NCI-H2081 treated with DMSO at 0.1 percent for 48 hours (cell line): Measurements from ENCODE around the gene RUBCNL.

ENCODE experiments used
- DNase-seq: peaks from one replicate; lab custom pipeline; 2025; lab: John Stamatoyannopoulos, UW

The RUBCNL gene

GRCh38 chr13:46340631-46341111, 46.4 kb downstream of the RUBCNL start:
- DNase-seq: no peak

- no peak for DNase-seq
Observed at GRCh38 chr13:46340011-46340410, 47.0 kb downstream of the RUBCNL start.

GRCh38 chr13:46339035-46339666, 47.9 kb downstream of the RUBCNL start:
- DNase-seq: no peak

DNA sequence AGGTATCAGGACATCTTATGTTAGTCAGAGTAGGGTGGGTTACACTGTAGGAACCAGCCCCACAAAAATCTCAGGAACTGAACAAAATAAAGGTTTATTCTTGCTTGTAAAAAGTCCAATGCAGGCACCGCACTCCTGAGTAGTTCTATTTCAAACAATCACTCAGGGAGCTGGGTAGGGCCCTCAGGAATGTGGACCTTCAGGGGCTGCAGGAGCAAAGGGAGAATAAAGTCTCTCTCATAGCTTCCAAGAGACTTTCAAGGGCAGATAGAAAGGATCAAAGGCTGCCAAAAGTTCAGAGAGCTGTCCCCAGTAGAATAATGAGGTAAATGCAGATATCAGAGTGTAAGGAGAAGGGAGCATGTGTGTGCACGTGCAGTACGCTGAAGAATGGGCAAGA, 49.4 kb downstream of the RUBCNL start:
- DNase-seq: no peak

GRCh38 chr13:46334035-46334822, 52.8 kb downstream of the RUBCNL start:
- no peak for DNase-seq

DNA sequence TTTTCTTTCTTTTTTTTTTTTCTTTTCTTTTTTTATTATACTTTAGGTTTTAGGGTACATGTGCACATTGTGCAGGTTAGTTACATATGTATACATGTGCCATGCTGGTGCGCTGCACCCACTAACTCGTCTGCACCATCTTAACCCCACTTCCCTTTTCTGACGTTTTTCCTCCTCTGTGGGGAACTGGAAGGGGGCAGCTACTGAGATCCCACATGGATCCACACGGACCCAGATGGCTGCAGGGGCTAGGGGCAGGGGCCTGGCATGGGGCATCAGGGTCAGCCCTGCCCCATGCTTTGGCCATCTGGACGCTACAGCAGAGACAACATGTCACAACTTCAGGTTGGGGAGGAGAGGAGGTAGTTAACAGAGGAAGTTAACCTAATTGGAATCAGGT, 54.3 kb downstream of the RUBCNL start:
- no peak for DNase-seq

DNA sequence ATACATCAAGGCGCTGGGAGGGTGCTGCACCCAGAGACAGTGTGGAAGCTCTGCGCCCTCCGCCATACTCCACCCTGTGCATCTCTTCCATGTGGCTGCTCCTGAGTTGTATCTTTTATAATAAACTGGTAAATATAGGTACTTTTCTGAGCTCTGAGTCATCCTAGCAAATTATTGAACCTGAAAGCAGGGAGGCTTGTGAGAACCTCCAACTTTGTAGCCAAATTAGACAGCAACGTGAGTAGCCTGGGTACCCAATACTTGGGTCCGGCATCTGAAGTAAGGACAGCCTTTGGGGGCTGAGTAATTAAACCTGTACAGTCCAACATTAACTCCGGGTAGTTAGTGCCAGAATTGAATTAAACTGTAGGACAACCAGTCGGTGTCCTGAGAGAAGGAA, 57.4 kb downstream of the RUBCNL start:
- DNase-seq: no peak

DNA sequence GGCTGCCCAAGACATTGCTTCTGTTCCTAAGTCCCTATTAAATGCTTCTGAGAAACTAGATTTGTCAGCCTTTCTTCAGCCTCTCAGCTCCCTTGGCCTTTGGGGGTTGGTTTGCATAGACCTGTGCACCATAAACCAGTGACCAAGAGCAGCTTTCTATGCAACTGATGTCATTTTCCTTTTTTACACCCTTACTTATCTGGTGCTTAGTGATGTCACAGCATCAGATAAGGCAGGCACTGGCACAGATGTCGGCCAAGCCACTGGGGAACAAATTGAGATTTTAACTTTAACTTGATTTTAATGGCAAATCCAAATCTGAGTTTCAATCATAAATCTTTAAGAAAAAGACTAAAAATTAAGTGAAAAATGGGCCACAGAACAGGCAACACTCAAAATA, 59.8 kb downstream of the RUBCNL start:
- DNase-seq: no peak

DNA sequence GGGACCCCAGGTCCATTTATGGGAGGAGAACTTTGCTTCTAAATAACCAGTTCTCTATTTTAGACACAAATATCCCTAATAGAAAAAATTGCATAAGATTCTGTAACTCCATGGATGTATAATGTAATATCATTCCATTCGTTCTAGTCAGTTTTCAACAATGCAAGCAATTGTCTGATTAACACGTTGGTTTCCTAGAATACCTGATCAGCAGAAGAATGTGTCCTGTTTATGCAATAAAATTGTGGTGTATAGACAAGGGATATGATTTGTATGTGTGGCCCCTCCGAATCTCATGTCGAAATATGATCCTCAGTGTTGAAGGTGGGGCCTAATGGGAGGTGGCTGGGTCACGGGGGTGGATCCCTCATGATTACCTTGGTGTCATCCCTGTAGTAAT, 62.1 kb downstream of the RUBCNL start:
- no peak for DNase-seq

DNA sequence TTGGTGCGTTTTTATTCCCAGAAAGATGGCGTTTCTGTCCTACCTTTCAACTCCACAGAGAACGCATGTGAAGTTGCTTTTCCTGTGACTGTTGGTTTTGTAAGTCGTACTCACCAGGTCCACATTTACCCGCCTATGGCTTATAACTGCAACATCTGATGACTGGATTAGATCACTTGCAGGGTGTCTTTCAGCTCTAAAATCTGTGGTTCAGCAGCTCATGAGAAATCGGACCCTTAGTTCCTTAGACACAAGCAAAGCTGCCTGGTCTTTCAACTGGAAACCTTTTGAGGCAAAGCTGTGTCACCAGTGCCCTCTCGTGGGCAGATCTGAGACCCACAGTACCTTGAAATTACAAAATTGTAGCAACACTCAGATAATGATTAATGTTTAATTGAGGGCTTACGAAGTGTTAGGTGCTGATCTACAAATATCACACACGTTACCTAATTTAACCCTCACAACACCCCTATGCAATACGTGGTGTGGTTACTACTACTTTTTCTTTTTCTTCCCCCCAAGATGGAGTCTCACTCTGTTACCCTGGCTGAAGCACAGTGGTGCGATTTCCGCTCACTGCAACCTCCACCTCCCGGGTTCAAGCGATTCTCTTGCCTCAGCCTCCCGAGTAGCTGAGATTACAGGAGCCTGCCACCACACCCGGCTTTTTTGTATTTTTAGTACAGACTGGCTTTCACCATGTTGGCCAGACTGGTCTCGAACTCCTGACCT, 65.4 kb downstream of the RUBCNL start:
- no peak for DNase-seq

- DNase-seq: no peak
Observed at GRCh38 chr13:46320821-46321220, 66.2 kb downstream of the RUBCNL start.

DNA sequence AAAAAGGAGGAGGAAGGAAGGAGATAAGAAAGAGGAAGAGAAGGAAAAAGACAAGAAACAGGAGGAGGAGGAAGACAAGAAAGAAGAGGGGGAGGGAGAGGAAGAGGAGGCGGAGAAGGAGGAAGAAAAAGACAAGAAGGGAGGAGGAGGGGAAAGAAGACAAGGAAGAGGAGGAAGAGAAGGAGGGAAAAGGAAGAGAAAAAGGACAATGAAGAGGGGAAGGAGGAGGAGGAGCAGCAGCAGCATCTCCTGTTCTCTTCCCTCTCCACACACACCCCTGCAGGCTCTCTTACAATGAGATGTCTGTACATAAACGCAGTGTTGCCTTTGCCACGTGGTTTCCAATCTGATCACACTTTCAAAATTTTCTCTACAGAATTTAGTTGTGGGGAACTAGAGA, 66.6 kb downstream of the RUBCNL start:
- DNase-seq: no peak

DNA sequence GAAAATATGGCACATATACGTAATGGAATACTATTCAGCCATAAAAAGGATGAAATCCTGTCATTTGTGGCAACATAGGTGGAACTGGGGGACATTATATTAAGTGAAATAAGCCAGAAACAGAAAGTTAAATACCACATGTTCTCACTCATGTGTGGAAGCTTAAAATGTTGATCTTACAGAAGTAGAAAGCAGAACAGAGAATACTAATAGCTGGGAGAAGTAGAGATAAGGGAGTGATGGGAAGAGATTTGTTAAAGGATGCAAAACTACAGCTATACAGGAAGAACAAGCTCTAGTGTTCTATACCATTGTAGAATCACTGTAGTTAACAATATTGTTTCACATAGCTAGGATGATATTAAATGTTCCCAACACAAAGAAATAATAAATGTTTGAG, 68.1 kb downstream of the RUBCNL start:
- DNase-seq: no peak

DNA sequence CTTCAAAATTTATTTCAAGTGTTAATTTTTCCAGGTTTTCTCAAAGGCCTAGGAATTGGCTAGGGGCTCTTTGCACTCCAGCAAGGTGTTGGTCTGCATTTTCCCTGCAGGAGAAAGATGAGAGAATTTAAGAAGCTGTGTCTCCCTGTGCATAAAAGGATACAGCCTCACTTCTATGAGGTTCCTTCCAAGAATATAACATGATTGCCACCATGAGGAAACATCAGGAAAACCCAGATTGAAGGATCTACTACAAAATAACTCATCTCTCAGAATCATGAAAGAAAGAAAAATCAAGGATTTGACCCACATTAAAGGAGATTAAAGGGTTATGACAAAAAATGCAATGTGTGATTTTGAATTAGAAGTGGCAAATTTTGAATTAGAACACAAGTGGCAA, 69.9 kb downstream of the RUBCNL start:
- no peak for DNase-seq

GRCh38 chr13:46315491-46316075, 71.5 kb downstream of the RUBCNL start:
- no peak for DNase-seq

- DNase-seq: no peak
Observed at GRCh38 chr13:46315036-46315435, 72.0 kb downstream of the RUBCNL start.

DNA sequence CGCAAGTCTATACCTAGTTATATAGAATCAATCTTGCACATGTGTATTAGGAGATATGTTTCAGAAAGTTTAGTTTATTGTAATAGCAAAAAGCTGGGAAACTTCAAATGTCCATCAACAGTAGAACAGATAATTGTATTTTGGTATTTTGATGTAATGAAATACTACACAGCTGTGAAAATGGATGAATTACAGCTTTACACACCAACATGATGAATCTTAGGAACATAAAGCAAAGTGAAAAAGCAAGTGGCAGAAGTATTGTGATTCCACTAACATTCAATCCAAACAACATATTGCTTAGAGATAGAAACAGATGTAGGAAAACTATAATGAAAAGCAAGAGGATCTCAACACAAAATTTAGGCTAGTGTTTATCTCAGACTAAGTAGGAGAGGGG, 72.5 kb downstream of the RUBCNL start:
- DNase-seq: no peak

DNA sequence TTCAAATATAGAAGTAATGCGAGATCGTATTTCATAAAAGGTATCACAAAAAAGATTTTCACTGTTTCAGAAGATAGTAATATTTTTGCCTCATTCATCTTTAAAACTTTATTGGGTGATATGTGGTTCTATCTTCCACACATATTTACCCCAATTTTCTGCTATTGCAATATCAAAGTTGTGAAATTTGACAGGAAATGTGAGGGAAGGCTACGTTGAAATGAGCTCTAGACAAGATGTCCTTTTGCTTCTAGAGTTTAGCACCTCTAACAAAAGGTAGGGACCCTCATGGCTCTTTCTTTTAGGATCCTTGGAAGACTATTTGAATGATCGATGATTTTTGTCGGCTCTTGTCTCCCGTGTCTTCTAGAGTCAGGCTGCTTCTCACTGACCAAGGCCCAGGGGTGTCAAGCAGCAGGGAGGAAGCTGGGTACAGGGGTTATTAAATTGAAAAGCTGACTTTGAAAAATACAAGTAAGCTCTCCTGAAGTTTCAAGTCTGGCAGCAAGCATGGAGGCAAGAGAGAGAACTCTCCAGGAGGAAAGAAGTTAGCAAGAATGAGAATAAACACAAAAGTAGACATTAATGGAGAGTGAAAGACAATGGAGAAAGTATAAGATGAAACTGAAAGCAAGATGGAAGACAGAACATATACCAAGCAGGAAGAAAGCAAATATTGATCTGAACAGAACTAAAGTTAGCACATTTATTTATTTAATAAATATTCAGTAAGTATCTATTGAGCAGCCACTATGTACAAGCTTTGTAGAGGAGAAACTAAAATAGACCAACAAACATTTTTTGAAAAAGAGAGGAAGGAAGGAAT, 73.4 kb downstream of the RUBCNL start:
- no peak for DNase-seq

DNA sequence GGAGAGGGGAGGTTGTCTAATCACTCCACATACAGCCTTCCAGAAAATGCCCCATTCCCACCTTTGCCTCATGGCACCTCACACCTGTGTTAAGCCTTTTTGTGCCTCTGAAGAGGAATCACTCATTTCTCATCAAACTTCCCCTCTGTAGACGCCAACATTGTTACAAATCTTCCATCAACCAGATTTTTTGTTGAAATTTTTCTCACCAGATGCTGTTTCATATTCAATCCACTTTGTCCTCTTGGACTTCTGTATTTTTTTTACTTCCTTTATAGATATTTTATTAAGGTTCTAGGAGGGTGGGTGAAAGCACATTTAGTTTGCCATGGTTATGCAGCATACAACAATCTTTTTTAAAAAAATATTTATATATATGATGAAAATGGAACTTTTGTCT, 74.0 kb downstream of the RUBCNL start:
- no peak for DNase-seq

GRCh38 chr13:46311217-46311616, 75.8 kb downstream of the RUBCNL start:
- no peak for DNase-seq

GRCh38 chr13:46310066-46310465, 77.0 kb downstream of the RUBCNL start:
- no peak for DNase-seq

DNA sequence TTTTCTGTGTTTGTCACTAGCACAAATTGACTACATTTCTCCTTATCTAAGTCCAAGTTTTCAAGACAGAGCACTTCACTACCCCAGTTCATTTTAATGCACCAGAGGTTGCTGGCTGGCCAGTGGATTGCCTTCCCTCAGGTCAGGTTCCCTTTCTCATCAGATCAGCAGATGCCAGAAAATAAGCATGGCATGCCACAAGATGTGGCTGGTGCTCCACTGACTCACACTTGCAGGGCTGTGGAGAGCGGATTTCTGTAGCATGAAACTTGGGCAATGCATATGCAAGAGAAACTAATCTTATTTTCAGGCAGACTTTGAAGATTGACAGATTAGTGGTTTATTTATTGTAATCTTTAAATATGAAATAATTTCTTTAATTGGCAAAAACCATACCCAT, 79.5 kb downstream of the RUBCNL start:
- no peak for DNase-seq
